ENCODE results near the gene DDN. TPM values are rescaled to one million over a fixed set of nuclear protein-coding genes. Genes with fewer than 3 reads are reported as not detected.

Gene DDN
- total RNA-seq, 1 donor from 2014 or later: not detected

DNA sequence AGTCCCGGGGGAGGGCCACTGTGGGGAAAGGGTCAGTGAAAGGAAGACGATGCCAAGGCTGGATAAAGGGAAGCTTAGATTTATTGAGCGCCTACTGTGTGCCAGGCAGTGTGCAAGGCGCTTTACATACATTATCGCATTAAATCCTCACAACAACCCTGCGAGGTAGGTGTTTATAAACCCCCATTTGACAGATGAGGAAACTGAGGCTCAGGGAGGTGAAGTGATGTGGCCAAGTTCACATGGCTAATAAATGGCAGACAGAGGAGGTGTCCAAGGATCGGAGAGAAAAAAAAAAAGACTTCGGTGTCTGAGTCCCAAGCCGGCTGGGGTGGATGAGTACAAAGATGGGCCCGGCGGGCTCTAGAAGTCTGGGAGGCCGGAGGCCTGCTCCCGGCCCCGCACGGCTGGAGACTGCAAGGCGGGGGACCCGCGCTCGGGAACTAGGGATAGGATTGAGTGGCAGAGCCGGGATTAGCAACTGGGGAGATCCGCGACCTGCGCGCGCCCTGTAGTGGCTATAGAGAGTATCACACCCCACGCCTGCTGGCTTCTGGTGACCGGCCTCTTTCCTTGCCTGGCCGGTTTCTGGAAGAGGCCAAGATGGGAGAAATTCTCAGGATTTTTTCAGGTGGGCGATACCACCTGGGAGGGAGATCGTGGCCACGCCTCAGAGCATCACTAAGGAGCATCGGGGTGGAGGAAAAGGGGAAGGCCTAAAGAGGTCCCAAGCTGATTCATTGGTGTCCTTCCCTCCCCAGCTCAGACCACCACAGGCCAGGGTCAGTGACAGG, 3.9 kb downstream of the DDN start:
- peak in 1 of 2 donors; percentile 86 for DNase-seq (ENCODE audit: low spot score in 2 of 2)
- no peak overlapping the region for H3K27ac ChIP-seq
- peaks cover 21% of the 10 kb centered on the region for H3K27me3 ChIP-seq
- peaks cover 20 to 29% of the 10 kb centered on the region in 2 donors for H3K4me1 ChIP-seq
- H3K9me3 ChIP-seq: no peaks in the 10 kb centered on the region
- H3K36me3 ChIP-seq: no peaks in the 10 kb centered on the region
- intact Hi-C loops (cut with DNase I): loop anchor here (2.0 kb wide), 1 partner anchor 142 kb away; the partner anchor contains the start of gene DDX23
- H3K4me3 ChIP-seq: peak overlapping the region in 1 of 2 donors; percentile 45
- peak; percentile 80 to 96 (median 92) for TF ChIP-seq CTCF (IDR thresholded peaks at IDR 0.05)

- no peaks in the 10 kb centered on the region for H3K9me3 ChIP-seq
- peaks cover 12 to 22% of the 10 kb centered on the region in 2 donors for H3K4me1 ChIP-seq
- no peak overlapping the region for H3K27ac ChIP-seq
- peaks cover 20% of the 10 kb centered on the region for H3K27me3 ChIP-seq
- intact Hi-C loops (cut with DNase I): loop anchor here (2.0 kb wide), 1 partner anchor 142 kb away; the partner anchor contains the start of gene DDX23
- no peak for TF ChIP-seq CTCF (IDR thresholded peaks at IDR 0.05)
- DNase-seq (ENCODE audit: low spot score in 2 of 2): no peak
- peak overlapping the region in 1 of 2 donors; percentile 45 for H3K4me3 ChIP-seq
- no peaks in the 10 kb centered on the region for H3K36me3 ChIP-seq
Observed at GRCh38 chr12:48994224-48995085, 4.7 kb downstream of the DDN start.

DNA sequence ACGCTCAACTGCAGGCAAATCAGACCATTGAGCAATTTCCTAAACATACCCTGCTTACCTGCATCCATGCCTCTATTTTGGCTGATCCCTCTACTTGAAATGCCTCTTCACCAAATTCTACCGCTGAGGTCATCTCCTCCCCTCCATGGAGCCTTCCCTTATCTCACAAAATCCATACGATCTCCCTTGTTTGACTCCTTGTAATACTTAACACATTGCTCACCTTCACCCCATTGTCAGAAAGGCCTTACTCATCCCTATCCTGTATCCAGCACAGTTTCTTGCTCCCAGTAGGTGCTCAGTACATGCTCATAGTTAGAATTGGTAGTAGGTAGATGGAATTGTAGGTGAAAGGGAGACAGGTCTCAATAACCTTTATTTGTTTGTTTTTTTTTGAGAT, 5.4 kb downstream of the DDN start:
- Histone ChIP-seq H3K27ac (no peak overlapping the region), H3K9me3 (no peaks in the 10 kb centered on the region), H3K4me3 (no peak overlapping the region), H3K4me1 (peaks cover 10 to 15% of the 10 kb centered on the region in 2 donors), H3K36me3 (no peaks in the 10 kb centered on the region), H3K27me3 (peaks cover 14% of the 10 kb centered on the region)
- DNase-seq (ENCODE audit: low spot score in 2 of 2): no peak
- TF ChIP-seq CTCF (IDR thresholded peaks at IDR 0.05): no peak
- intact Hi-C loops (cut with DNase I): loop anchor here (2.0 kb wide), 1 partner anchor 141 kb away; the partner anchor contains the start of gene DDX23

DNA sequence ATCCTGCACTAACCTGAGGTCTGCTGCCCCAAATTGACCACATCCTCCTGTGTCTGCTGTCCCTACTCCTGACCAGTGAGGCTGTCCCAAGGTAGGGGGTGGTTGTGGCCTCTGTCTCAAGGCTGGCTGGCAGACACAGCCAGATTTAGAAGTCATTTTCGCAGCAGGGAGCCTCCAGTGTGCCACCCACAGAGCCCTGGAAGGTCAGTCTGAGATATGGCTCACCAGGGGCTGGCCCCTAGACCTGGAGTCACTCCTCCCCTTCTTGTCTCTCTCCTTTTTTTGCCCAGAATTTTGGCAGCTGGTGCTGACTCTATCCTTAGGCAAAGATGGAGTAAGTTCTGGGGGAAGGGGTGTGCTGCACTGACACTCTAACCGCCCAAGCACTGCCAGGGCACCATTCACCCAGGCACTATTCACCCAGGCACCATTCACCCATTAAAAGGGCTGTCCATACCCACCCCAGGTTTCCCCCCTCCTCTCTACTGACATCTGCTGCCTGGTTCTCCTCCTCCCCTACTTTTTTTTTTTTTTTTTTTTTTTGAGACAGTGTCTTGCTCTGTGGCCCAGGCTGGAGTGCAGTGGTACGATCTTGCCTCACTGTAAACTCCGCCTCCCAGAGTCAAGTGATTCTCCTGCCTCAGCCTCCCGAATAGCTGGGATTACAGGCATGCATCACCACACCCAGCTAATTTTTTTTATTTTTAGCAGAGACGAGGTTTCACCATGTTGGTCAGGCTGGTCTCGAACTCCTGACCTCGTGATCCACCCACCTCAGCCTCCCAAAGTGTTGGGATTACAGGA, 7.7 kb downstream of the DDN start:
- no peak for TF ChIP-seq CTCF (IDR thresholded peaks at IDR 0.05)
- DNase-seq (ENCODE audit: low spot score in 2 of 2): no peak
- Histone ChIP-seq H3K27ac (no peak overlapping the region), H3K4me3 (no peak overlapping the region), H3K4me1 (no peaks in the 10 kb centered on the region), H3K36me3 (no peaks in the 10 kb centered on the region), H3K9me3 (no peaks in the 10 kb centered on the region), H3K27me3 (peaks cover 8% of the 10 kb centered on the region)
- intact Hi-C loops (cut with DNase I): no loop called here

DNA sequence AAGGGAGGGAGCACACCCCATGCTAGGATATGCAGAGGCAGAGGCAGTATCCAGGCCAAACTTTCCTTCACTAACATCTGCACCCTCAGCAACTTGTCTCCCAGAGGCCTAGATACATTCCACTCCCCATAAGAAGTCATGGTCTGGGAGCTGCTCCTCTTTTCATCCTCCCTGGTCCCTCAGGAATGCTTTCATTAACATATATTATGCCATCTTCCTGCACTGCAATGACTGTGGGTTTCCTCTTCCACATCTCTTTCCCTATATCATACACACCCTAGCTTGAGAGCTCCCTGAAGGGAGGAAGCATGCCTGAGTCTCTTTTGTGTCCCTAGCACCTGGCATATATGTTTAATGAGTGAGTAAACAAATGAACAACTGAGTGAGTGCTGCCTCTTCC, 8.6 kb downstream of the DDN start:
- H3K4me1 ChIP-seq: peaks cover 0 to 6% of the 10 kb centered on the region in 2 donors
- no peak overlapping the region for H3K4me3 ChIP-seq
- no peak for TF ChIP-seq CTCF (IDR thresholded peaks at IDR 0.05)
- no peaks in the 10 kb centered on the region for H3K9me3 ChIP-seq
- H3K27ac ChIP-seq: no peak overlapping the region
- no peaks in the 10 kb centered on the region for H3K36me3 ChIP-seq
- peaks cover 8% of the 10 kb centered on the region for H3K27me3 ChIP-seq
- no peak for DNase-seq (ENCODE audit: low spot score in 2 of 2)
- intact Hi-C loops (cut with DNase I): no loop called here

All from ascending aorta (tissue), 2 donors.